MM.1S (cell line): ENCODE results near the gene EIF2D.

Source experiments
- DNase-seq: peaks from one replicate; pipeline ENCODE4 v3.0.0-alpha.2; 2015
- H2AFZ ChIP-seq: fragments of 300-600 bp; sonication (generic); 2 replicates; pipeline ENCODE4 v1.6.0; 2016; ENCODE audit warnings: antibody characterized with exemption, low read length
- H3F3A ChIP-seq: fragments of 300-600 bp; sonication (generic); 2 replicates; pipeline ENCODE4 v1.6.1; 2016; ENCODE audit warnings: mild to moderate bottlenecking, antibody characterized with exemption, low read length, moderate library complexity, mixed read lengths; ENCODE audit not compliant: insufficient read depth
- H3K27ac ChIP-seq: fragments of 300-600 bp; sonication (generic); 2 replicates; pipeline ENCODE4 v1.5.1; 2016; ENCODE audit warnings: mild to moderate bottlenecking, low read length
- H3K27me3 ChIP-seq: fragments of 300-600 bp; sonication (generic); replicated peaks from 2 replicates; pipeline ENCODE4 v1.6.0; 2016; ENCODE audit warnings: low read length; ENCODE audit not compliant: insufficient read depth
- H3K36me3 ChIP-seq: fragments of 300-600 bp; sonication (generic); replicated peaks from 2 replicates; pipeline ENCODE4 v1.6.1; 2016; ENCODE audit warnings: mild to moderate bottlenecking, low read length, mixed read lengths; ENCODE audit not compliant: insufficient read depth
- H3K4me1 ChIP-seq: fragments of 300-600 bp; sonication (generic); 2 replicates; pipeline ENCODE4 v1.6.1; 2016; ENCODE audit warnings: low read length, mixed read lengths
- H3K4me2 ChIP-seq: fragments of 300-600 bp; sonication (generic); 2 replicates; pipeline ENCODE4 v1.6.0; 2016; ENCODE audit warnings: low read depth, low read length
- H3K4me3 ChIP-seq: fragments of 300-600 bp; sonication (generic); 2 replicates; pipeline ENCODE4 v1.5.1; 2016; ENCODE audit warnings: low read length, mixed read lengths
- H3K79me2 ChIP-seq: fragments of 300-600 bp; sonication (generic); 2 replicates; pipeline ENCODE4 v1.6.1; 2016; ENCODE audit warnings: mixed run types, low read length, mixed read lengths
- H3K9ac ChIP-seq: fragments of 300-600 bp; sonication (generic); 2 replicates; pipeline ENCODE4 v1.6.1; 2016; ENCODE audit warnings: low read length, mixed read lengths
- H3K9me2 ChIP-seq: fragments of 300-600 bp; sonication (generic); replicated peaks from 2 replicates; pipeline ENCODE4 v1.6.1; 2016; ENCODE audit warnings: mild to moderate bottlenecking, low read length, mixed read lengths; ENCODE audit not compliant: insufficient read depth
- H3K9me3 ChIP-seq: fragments of 300-600 bp; sonication (generic); replicated peaks from 2 replicates; pipeline ENCODE4 v1.6.1; 2016; ENCODE audit warnings: mild to moderate bottlenecking, low read length, mixed read lengths; ENCODE audit not compliant: insufficient read depth
- H4K20me1 ChIP-seq: fragments of 300-600 bp; sonication (generic); 2 replicates; pipeline ENCODE4 v1.6.1; 2016; ENCODE audit warnings: mild to moderate bottlenecking, low read length, moderate library complexity, mixed read lengths; ENCODE audit not compliant: insufficient read depth
- CTCF ChIP-seq: fragments of 300-600 bp; sonication (generic); IDR thresholded peaks from 2 replicates; pipeline ENCODE4 v1.5.1; 2016; ENCODE audit warnings: antibody characterized with exemption, low read length, mixed read lengths
- EZH2 ChIP-seq: fragments of 300-600 bp; sonication (generic); optimal IDR thresholded peaks from 2 replicates; pipeline ENCODE3; 2017; ENCODE audit warnings: low read depth, mild to moderate bottlenecking, antibody characterized with exemption, low read length, mixed read lengths
- EZH2phosphoT487 ChIP-seq: fragments of 300-600 bp; sonication (generic); IDR thresholded peaks from 2 replicates; pipeline ENCODE4 v1.6.1; 2018; ENCODE audit warnings: antibody characterized with exemption, low read length

EIF2D gene

GRCh38 chr1:206588492-206588891 lies 23.8 kb downstream of the EIF2D start:
- H3K9me3 ChIP-seq: no peaks in the 10 kb centered on the region
- no peaks in the 10 kb centered on the region for H3K27me3 ChIP-seq
- H3K9ac ChIP-seq: no peak overlapping the region
- no peak overlapping the region for H3K4me2 ChIP-seq
- no peak overlapping the region for H2AFZ ChIP-seq
- peaks cover 52% of the 10 kb centered on the region for H3K79me2 ChIP-seq
- no peaks in the 10 kb centered on the region for H3K4me1 ChIP-seq
- H3K27ac ChIP-seq: no peak overlapping the region
- TF ChIP-seq EZH2phosphoT487 (no peak), CTCF (no peak), EZH2 (no peak)
- no peaks in the 10 kb centered on the region for H3K9me2 ChIP-seq
- H3K4me3 ChIP-seq: no peak overlapping the region
- DNase-seq: no peak
- H4K20me1 ChIP-seq: peaks cover under 1% of the 10 kb centered on the region
- H3F3A ChIP-seq: peaks cover 39% of the 10 kb centered on the region
- peaks cover 47% of the 10 kb centered on the region for H3K36me3 ChIP-seq

DNA sequence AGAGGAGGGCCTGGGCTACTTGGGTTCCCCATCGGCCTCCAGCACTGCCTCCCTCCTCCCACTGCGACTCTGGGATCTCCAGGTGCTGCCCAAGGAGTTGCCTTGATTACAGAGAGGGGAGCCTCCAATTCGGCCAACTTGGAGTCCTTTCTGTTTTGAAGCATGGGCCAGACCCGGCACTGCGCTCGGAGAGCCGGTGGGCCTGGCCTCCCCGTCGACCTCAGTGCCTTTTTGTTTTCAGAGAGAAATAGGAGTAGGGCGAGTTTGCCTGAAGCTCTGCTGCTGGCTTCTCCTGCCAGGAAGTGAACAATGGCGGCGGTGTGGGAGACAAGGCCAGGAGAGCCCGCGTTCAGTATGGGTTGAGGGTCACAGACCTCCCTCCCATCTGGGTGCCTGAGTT lies 24.4 kb downstream of the EIF2D start:
- TF ChIP-seq EZH2: no peak
- no peak for TF ChIP-seq EZH2phosphoT487
- no peak for TF ChIP-seq CTCF
- Histone ChIP-seq H3K27me3 (no peaks in the 10 kb centered on the region), H3K36me3 (peaks cover 53% of the 10 kb centered on the region), H3K4me3 (no peak overlapping the region), H3K4me1 (no peaks in the 10 kb centered on the region), H4K20me1 (peaks cover 7% of the 10 kb centered on the region), H3K27ac (no peak overlapping the region), H3K9me3 (no peaks in the 10 kb centered on the region), H3F3A (peaks cover 45% of the 10 kb centered on the region), H2AFZ (no peak overlapping the region), H3K4me2 (no peak overlapping the region), H3K9ac (no peak overlapping the region), H3K9me2 (no peaks in the 10 kb centered on the region), H3K79me2 (peaks cover 58% of the 10 kb centered on the region)
- DNase-seq: no peak

DNA sequence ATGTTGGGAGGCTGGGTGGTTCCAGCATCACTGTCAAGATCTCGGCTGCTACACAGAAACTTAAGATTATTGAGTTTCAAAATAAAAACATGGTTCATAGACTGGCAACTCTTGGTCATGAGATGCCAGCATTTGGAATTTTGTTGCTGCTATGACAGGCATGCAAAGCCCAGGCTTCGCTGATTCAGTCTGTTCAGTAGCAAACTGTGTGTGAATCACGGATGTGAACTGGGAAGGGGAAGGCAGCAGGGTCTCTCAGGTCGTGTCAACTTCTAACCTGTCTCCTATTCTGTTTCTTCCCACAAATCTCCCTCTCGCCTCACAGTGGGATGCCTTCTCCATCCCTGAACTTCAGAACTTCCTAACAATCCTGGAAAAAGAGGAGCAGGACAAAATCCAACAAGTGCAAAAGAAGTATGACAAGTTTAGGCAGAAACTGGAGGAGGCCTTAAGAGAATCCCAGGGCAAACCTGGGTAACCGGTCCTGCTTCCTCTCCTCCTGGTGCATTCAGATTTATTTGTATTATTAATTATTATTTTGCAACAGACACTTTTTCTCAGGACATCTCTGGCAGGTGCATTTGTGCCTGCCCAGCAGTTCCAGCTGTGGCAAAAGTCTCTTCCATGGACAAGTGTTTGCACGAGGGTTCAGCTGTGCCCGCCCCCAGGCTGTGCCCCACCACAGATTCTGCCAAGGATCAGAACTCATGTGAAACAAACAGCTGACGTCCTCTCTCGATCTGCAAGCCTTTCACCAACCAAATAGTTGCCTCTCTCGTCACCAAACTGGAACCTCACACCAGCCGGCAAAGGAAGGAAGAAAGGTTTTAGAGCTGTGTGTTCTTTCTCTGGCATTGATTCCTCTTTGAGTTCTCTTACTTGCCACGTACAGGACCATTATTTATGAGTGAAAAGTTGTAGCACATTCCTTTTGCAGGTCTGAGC lies 25.5 kb downstream of the EIF2D start:
- Histone ChIP-seq H3F3A (peaks cover 45% of the 10 kb centered on the region), H3K27ac (no peak overlapping the region), H3K9me2 (no peaks in the 10 kb centered on the region), H3K4me2 (no peak overlapping the region), H3K36me3 (peaks cover 58% of the 10 kb centered on the region), H3K4me3 (no peak overlapping the region), H3K79me2 (peaks cover 69% of the 10 kb centered on the region), H2AFZ (no peak overlapping the region), H3K9me3 (no peaks in the 10 kb centered on the region), H4K20me1 (peaks cover 18% of the 10 kb centered on the region), H3K9ac (no peak overlapping the region), H3K27me3 (no peaks in the 10 kb centered on the region), H3K4me1 (no peaks in the 10 kb centered on the region)
- TF ChIP-seq EZH2phosphoT487 (no peak), CTCF (no peak), EZH2 (no peak)
- DNase-seq: no peak
